ENCODE results near the gene EXD2.

DNA sequence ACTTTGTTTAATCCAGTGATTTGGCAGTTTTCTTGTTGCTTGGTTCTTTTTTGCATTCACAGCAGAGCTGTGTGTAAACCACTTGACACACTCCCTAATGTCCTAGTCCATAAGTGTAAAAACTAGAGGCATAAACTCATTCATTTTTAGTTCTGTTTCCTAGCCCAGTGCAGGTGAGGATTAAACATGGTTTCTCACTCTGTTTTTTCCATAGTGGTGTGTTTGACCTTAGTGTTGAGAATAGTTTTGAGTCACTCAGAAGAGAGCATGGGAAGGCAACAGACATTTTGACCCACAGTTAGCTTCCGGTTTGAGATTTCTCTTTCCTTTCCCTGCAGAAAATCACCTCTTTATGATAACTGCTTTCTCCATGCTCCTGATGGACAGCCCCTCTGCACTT lies 44.4 kb downstream of the EXD2 start:
- no peak for TF ChIP-seq CTCF (IDR thresholded peaks at IDR 0.05)
- TF ChIP-seq POLR2A (IDR thresholded peaks at IDR 0.05): no peak

All from uterus (tissue), 2 donors.